ENCODE measurements around the gene GPR157.
"Not testable (repeated sequence)": the region's sequence is repeated elsewhere in the genome, so short reads cannot be mapped to it uniquely, and the experiment has no call there.

The GPR157 gene

GRCh38 chr1:9128520-9129265 is at the start of gene GPR157:
GPR157 (minus strand) TSS chr1:9129102; CDS start chr1:9129027, 75 bp downstream.
- DNase-seq = no peak

- DNase-seq = no peak
These were observed 45.9 kb upstream of the GPR157 start for GRCh38 chr1:9174762-9175161.

- DNase-seq = no peak
These were observed 45.3 kb upstream of the GPR157 start for GRCh38 chr1:9174243-9174642.

GRCh38 chr1:9169601-9170137 is 40.8 kb upstream of the GPR157 start:
- no peak for DNase-seq

- no peak for DNase-seq
These were observed 38.7 kb upstream of the GPR157 start for GRCh38 chr1:9167638-9168037.

- no peak for DNase-seq
These were observed 37.7 kb upstream of the GPR157 start for GRCh38 chr1:9166289-9167235.

- no peak for DNase-seq
These were observed 36.5 kb upstream of the GPR157 start for GRCh38 chr1:9165396-9165795.

- no peak for DNase-seq
These were observed 36.0 kb upstream of the GPR157 start for GRCh38 chr1:9164919-9165318.

- DNase-seq = no peak
These were observed 35.6 kb upstream of the GPR157 start for GRCh38 chr1:9164532-9164900.

GRCh38 chr1:9161963-9162362 is 33.1 kb upstream of the GPR157 start:
- no peak for DNase-seq

GRCh38 chr1:9161342-9161741 is 32.4 kb upstream of the GPR157 start:
- no peak for DNase-seq

GRCh38 chr1:9160079-9160717 is 31.3 kb upstream of the GPR157 start:
- no peak for DNase-seq

- no peak for DNase-seq
These were observed 27.0 kb upstream of the GPR157 start for GRCh38 chr1:9155879-9156278.

GRCh38 chr1:9155405-9155804 is 26.5 kb upstream of the GPR157 start:
- not testable (repeated sequence) for DNase-seq

- no peak for DNase-seq
These were observed 24.2 kb upstream of the GPR157 start for GRCh38 chr1:9153152-9153551.

GRCh38 chr1:9152535-9152934 is 23.6 kb upstream of the GPR157 start:
- DNase-seq = no peak

- no peak for DNase-seq
These were observed 22.5 kb upstream of the GPR157 start for GRCh38 chr1:9151328-9151860.

GRCh38 chr1:9150582-9151327 is 21.9 kb upstream of the GPR157 start:
- DNase-seq = no peak

- no peak for DNase-seq
These were observed 21.1 kb upstream of the GPR157 start for GRCh38 chr1:9149837-9150581.

- DNase-seq = no peak
These were observed 20.2 kb upstream of the GPR157 start for GRCh38 chr1:9149151-9149550.

- no peak for DNase-seq
These were observed 17.3 kb upstream of the GPR157 start for GRCh38 chr1:9146156-9146555.

GRCh38 chr1:9145714-9146113 is 16.8 kb upstream of the GPR157 start:
- DNase-seq = no peak

Measured in NCI-H2029 treated with DMSO at 0.1 percent for 48 hours (cell line).